HCT116 (cell line): ENCODE results near the gene CWC27.

Source experiments
- CTCF ChIP-seq, 3 experiments: fragments of 200-600 bp in 1 of 3; sonication (generic) in 1 of 3; IDR thresholded peaks in 2 of 3; conservative IDR thresholded peaks in 1 of 3; 2 replicates each; pipeline ENCODE4 v1.5.1; 2012 to 2017; ENCODE audit warnings: low read depth in 2 of 3, low read length in 2 of 3, antibody characterized with exemption in 1 of 3, borderline replicate concordance in 1 of 3, control low read depth in 1 of 3, mild to moderate bottlenecking in 1 of 3, mixed read lengths in 1 of 3, mixed run types in 1 of 3, moderate library complexity in 1 of 3; ENCODE audit not compliant: insufficient read depth in 1 of 3
- POLR2A ChIP-seq: IDR thresholded peaks from 2 replicates; pipeline ENCODE4 v1.7.0; 2011; ENCODE audit warnings: borderline replicate concordance; ENCODE audit not compliant: insufficient read depth, insufficient read length; ENCODE audit errors: extremely low read depth
- POLR2AphosphoS5 ChIP-seq: IDR thresholded peaks from 2 replicates; pipeline ENCODE4 v1.6.1; 2011; ENCODE audit warnings: mild to moderate bottlenecking, low read depth, low read length, moderate library complexity
- RAD21 ChIP-seq: IDR thresholded peaks from 2 replicates; pipeline ENCODE4 v1.6.1; 2012; ENCODE audit warnings: low read depth, mild to moderate bottlenecking

- no peak for TF ChIP-seq POLR2AphosphoS5
- no peak for TF ChIP-seq POLR2A
- peak; percentile 38 to 57 (median 50); a peak in 5 of 6 replicates for TF ChIP-seq CTCF (IDR thresholded peaks at IDR 0.05 in 2 of 3, conservative IDR thresholded peaks at IDR 0.05 in 1 of 3; ENCODE audit: borderline replicate concordance in 1 of 3, insufficient read depth in 1 of 3, low read depth in 2 of 3, low read length in 2 of 3)
- peak; percentile 57 for TF ChIP-seq RAD21
These were observed 190.1 kb downstream of the CWC27 start for GRCh38 chr5:64958757-64959391.
